Heart left ventricle (tissue), 16 donors: Measurements from ENCODE around the gene FBN1. TPM values are rescaled to one million over a fixed set of nuclear protein-coding genes. Genes with fewer than 3 reads are reported as not detected.

Experiments used
- ATAC-seq, 4 donors: fragments of 200-7000 bp; cut with Tn5 transposase; one replicate each; pipeline ENCODE4 v1.9.1; 2020 to 2022; ENCODE audit warnings: moderate library complexity in 4 of 4, mild to moderate bottlenecking in 3 of 4, moderate number of reproducible peaks in 1 of 4
- DNase-seq, 5 donors: peaks; one replicate each; pipeline ENCODE4 v3.0.0-alpha.2; 2020
- H3K27ac ChIP-seq, 12 donors: fragments of 200-600 bp; sonication (generic) in 4 of 12; one replicate each; pipeline versions ENCODE4 v1.5.0 to v1.8.0; 2016 to 2022; ENCODE audit warnings: mild to moderate bottlenecking in 2 of 12
- H3K27me3 ChIP-seq, 9 donors: fragments of 200-600 bp; sonication (generic) in 2 of 9; one replicate each; pipeline versions ENCODE4 v1.5.1 to v1.8.0; 2016 to 2022; ENCODE audit warnings: mild to moderate bottlenecking in 3 of 9
- H3K36me3 ChIP-seq, 9 donors: fragments of 200-600 bp; sonication (generic) in 2 of 9; one replicate each; pipeline versions ENCODE4 v1.5.0 to v1.8.0; 2018 to 2022; ENCODE audit warnings: mild to moderate bottlenecking in 2 of 9
- H3K4me1 ChIP-seq, 12 donors: fragments of 200-600 bp; sonication (generic) in 4 of 12; one replicate each; pipeline versions ENCODE4 v1.5.0 to v1.8.0; 2016 to 2022; ENCODE audit warnings: mild to moderate bottlenecking in 3 of 12
- H3K4me3 ChIP-seq, 12 donors: fragments of 200-600 bp; sonication (generic) in 4 of 12; one replicate each; pipeline versions ENCODE4 v1.5.0 to v1.8.0; 2017 to 2022; ENCODE audit warnings: mild to moderate bottlenecking in 9 of 12, moderate library complexity in 4 of 12
- H3K9me3 ChIP-seq, 12 donors: fragments of 200-600 bp; sonication (generic) in 4 of 12; one replicate each; pipeline versions ENCODE4 v1.5.0 to v1.8.0; 2016 to 2022; ENCODE audit warnings: mild to moderate bottlenecking in 1 of 12
- POLR2A ChIP-seq, 2 donors: fragments of 450-650 bp; IDR thresholded peaks; one replicate each; pipeline ENCODE4 v1.6.1; 2017; ENCODE audit warnings: antibody characterized with exemption in 2 of 2, mild to moderate bottlenecking in 2 of 2, moderate library complexity in 2 of 2
- WGBS, 4 donors: extraction: QIAGEN DNeasy Blood & Tissue Kit in 2 of 4; methylation state at CpG; one replicate each; pipeline versions ENCODE4 v1.1.5 to v1.1.7; 2013 to 2018; 5-methylcytosine and 5-hydroxymethylcytosine counted together
- intact Hi-C, 10 donors: fragments of 100-400 bp; cut with DNase I; formaldehyde crosslinking; loops; one replicate each; pipeline versions ENCODE4 v1.11.1 to v1.14.2; 2022
- polyA plus RNA-seq, 2 donors: library from polyadenylated mRNA; stranded (reverse); fragments of 200-250 nt; gene quantifications; one replicate each; pipeline ENCODE4 v1.2.3, GENCODE V29; 2013
- total RNA-seq, 9 donors: library from RNA; depleted of rRNA in 2 of 9; stranded (reverse); fragments of >200 nt in 2 of 9; fragmentation: NEBNext Ultra II Directional in 3 of 9; extraction: Animal tissue kit (Norgen Biotek cat#: 25700) in 3 of 9; gene quantifications; one replicate each; pipeline versions ENCODE4 v1.1.0 to v1.2.4, GENCODE V29; 2016 to 2023
- TF ChIP-seq, protein P1 (sequence below), 12 donors: fragments of 200-600 bp; sonication (generic) in 4 of 12; IDR thresholded peaks; one replicate each; pipeline versions ENCODE4 v1.5.0 to v1.8.0; 2018 to 2022; ENCODE audit warnings: antibody characterized with exemption in 12 of 12, mild to moderate bottlenecking in 5 of 12
- donor health status: ischemic (EF 13 %, LVEDD 7.1; RV severe dilation, severe dysfunction).
- donor health status: healthy with polysubstance abuse.
- donor health status: DM: no; HTN: yes; CAD: no.
- donor health status: DM: no; HTN: no; CAD: no.
- donor health status: ischemic (EF 25% LVEDD 6.9; RV normal size, moderate dysfunction).
- donor health status: ischemic (EF 25% LVEDD 5.7; RV mildly dilated, moderate dysfunction).
- donor health status: healthy.
- donor health status: DM: yes; HTN: yes; CAD: no.
- donor health status: ischemic (EF 35%, LVEDD 5.7; RV mildly dilated, moderate dysfunction).
- donor health status: nonischemic (EF 11% LVEDD 7.7; RV severe dilation, severe dysfunction).
- donor health status: DM: yes; HTN: yes; CAD: no.
- donor health status: PGD.
- donor health status: ischemic (EF 29% LVEDD 5.4; RV normal size, mild dysfunction).
- donor health status: nonischemic (EF 23%, LVEDD 6.1; RV moderate dilation, normal function).

FBN1 gene
- total and polyA plus RNA-seq, 11 donors, result 5.7 to 115 (median 31.4) TPM

DNA sequence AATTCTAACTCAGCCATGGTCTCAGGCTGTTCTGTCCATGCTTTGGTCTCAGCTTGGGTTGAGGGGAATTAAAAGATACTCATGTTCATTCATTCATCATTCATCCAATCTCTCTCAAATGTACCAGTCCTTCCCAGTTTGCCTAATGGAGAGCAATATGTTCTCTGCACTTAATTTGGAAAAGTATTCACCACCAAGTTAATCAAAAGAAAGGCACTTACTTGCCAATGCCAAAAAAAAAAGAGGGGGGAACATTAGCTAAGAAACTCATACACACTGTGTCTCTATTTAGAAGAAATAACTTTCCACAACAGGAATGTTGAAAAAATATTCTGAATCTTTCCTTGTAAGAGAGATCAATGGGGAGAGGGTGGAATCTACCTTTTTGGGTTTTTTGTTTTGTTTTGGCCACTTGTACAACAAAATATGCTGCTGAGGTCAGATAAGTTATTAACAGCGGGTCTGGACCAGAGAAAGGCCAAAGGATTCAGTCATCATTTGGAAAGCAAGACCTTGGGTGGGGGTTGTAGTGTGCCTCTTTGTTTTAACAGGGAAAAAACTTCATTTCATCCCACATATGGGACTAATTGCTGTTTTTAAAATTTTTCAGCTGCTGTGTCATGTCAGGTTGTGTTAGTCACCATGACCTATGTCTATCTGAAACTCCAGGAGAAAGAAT is 152.3 kb downstream of the FBN1 start:
- DNase-seq, result peak in 1 of 5 donors; percentile 24
- 68 to 89% (median 80%) methylated on average over 1 of the region's 1 CpG for WGBS, 4 donors
- Histone ChIP-seq H3K36me3 (peaks cover 0 to 100% (median 64%) of the 10 kb centered on the region in 9 donors), H3K4me1 (peaks cover 0 to 7% (median 0%) of the 10 kb centered on the region in 12 donors), H3K4me3 (no peak overlapping the region), H3K27ac (peak overlapping the region in 10 of 12 donors; percentile 2 to 61 (median 21)), H3K9me3 (no peaks in the 10 kb centered on the region), H3K27me3 (no peaks in the 10 kb centered on the region)
- ATAC-seq, result peak; percentile 74 to 89 (median 84)
- intact Hi-C loops, result loop anchor here in 1 of 10 donors (5.0 kb wide), 1 partner anchor 41 kb away; no protein-coding TSS in a partner anchor
- TF ChIP-seq, protein P1, sequence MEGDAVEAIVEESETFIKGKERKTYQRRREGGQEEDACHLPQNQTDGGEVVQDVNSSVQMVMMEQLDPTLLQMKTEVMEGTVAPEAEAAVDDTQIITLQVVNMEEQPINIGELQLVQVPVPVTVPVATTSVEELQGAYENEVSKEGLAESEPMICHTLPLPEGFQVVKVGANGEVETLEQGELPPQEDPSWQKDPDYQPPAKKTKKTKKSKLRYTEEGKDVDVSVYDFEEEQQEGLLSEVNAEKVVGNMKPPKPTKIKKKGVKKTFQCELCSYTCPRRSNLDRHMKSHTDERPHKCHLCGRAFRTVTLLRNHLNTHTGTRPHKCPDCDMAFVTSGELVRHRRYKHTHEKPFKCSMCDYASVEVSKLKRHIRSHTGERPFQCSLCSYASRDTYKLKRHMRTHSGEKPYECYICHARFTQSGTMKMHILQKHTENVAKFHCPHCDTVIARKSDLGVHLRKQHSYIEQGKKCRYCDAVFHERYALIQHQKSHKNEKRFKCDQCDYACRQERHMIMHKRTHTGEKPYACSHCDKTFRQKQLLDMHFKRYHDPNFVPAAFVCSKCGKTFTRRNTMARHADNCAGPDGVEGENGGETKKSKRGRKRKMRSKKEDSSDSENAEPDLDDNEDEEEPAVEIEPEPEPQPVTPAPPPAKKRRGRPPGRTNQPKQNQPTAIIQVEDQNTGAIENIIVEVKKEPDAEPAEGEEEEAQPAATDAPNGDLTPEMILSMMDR (IDR thresholded peaks at IDR 0.05), result no peak
- TF ChIP-seq POLR2A (IDR thresholded peaks at IDR 0.05), result no peak

DNA sequence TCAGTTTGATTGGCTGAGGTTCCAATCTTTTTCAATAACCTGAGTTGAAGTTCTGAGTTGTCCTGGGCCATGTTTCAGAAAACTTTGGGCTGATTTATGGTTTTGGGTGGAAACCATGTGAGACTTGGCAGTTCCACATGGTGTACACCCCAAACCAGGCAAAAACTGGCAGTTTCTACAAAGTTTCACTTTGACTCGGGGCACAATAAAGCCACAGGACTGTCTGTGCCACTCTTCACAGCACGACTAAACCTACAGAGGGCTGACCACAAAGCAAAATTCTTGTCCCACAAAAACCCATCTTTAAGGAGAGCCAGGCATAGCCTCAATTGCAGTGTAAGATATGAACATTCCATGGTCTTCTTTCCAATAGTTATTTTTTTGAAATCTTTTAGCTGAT is 159.3 kb downstream of the FBN1 start:
- Histone ChIP-seq H3K9me3 (no peaks in the 10 kb centered on the region), H3K4me3 (no peak overlapping the region), H3K4me1 (no peaks in the 10 kb centered on the region), H3K36me3 (peaks cover 0 to 100% (median 62%) of the 10 kb centered on the region in 9 donors), H3K27me3 (no peaks in the 10 kb centered on the region), H3K27ac (no peak overlapping the region)
- DNase-seq (no peak), ATAC-seq (no peak)
- intact Hi-C loops, result no loop called here
- WGBS, 4 donors, result 76 to 88% (median 82%) methylated on average over 2 of the region's 2 CpGs
- TF ChIP-seq, protein P1 (IDR thresholded peaks at IDR 0.05), result no peak
- TF ChIP-seq POLR2A (IDR thresholded peaks at IDR 0.05), result no peak

DNA sequence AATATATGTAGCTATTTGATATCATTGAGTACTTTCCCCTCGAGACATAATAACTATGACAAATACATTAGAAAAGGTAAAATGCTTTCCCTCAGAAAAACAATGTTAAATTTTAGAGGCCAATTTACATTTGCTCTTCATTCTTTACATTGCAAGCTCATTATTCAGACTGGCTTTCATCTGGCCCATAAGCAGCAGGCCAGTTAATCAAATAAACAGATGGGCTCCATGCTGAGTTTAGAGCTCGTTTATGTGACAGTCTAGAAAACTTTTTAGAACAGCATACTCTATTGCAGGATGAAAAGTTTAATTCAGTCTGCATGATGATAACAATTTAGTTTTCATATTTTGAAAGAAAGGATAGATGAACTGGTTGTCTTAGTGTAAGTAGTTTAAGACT is 163.7 kb downstream of the FBN1 start:
- H3K27ac ChIP-seq, result no peak overlapping the region
- intact Hi-C loops, result no loop called here
- 66 to 77% (median 72%) methylated on average over 2 of the region's 2 CpGs for WGBS, 4 donors
- ATAC-seq, result no peak
- H3K27me3 ChIP-seq, result no peaks in the 10 kb centered on the region
- H3K9me3 ChIP-seq, result no peaks in the 10 kb centered on the region
- H3K4me3 ChIP-seq, result no peak overlapping the region
- H3K4me1 ChIP-seq, result peaks cover 0 to 16% (median 0%) of the 10 kb centered on the region in 12 donors
- TF ChIP-seq, protein P1 (IDR thresholded peaks at IDR 0.05), result no peak
- no peak for TF ChIP-seq POLR2A (IDR thresholded peaks at IDR 0.05)
- H3K36me3 ChIP-seq, result peaks cover 0 to 94% (median 27%) of the 10 kb centered on the region in 9 donors
- DNase-seq, result no peak

DNA sequence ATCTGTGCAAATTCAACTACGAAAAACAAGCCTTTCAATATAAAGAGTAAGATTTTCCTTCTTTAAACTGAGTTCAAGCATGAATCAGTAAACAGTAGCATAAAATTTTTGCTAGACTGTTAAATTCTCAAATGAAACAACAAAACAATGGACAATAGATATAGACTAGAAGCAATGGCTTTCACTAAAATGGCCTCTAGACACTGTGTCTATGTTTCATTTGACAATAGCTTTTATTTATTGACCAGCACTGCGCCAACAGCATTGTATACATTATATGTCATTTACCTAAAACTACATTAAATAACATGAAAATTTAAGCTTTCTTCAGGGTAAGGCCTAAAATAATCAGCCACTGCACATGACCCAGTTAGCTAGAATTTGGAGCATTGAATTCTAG is 165.8 kb downstream of the FBN1 start:
- Histone ChIP-seq H3K4me1 (peaks cover 0 to 16% (median 0%) of the 10 kb centered on the region in 12 donors), H3K27me3 (no peaks in the 10 kb centered on the region), H3K9me3 (no peaks in the 10 kb centered on the region), H3K4me3 (no peak overlapping the region), H3K36me3 (peaks cover 0 to 90% (median 9%) of the 10 kb centered on the region in 9 donors), H3K27ac (no peak overlapping the region)
- no peak for ATAC-seq
- no peak for DNase-seq
- WGBS, 4 donors, result 95 to 99% (median 97%) methylated on average over 2 of the region's 2 CpGs
- intact Hi-C loops, result no loop called here
- TF ChIP-seq, protein P1 (IDR thresholded peaks at IDR 0.05), result no peak
- TF ChIP-seq POLR2A (IDR thresholded peaks at IDR 0.05), result no peak
